PC-9 (cell line): ENCODE data around the gene RASGEF1C. TPM values are rescaled to one million over a fixed set of nuclear protein-coding genes. Genes with fewer than 3 reads are reported as not detected.

ENCODE experiments used
- BruUV-seq: library from RNA; stranded (reverse); fragments of 400-500 nt; replicated peaks from 2 replicates; lab custom pipeline; 2021; lab: Mats Ljungman, UMichigan
- CTCF ChIA-PET: fragments of 300-600 bp; sonication (Branson Sonifier 250); formaldehyde crosslinking; loops from one replicate; lab custom pipeline; 2022; ENCODE audit warnings: antibody characterized with exemption; lab: Charles Lee
- POLR2A ChIA-PET: fragments of 300-600 bp; sonication (Branson Sonifier 250); formaldehyde crosslinking; loops from one replicate; lab custom pipeline; 2022; ENCODE audit warnings: antibody characterized with exemption; ENCODE audit not compliant: unreplicated experiment; lab: Charles Lee
- DNase-seq, 2 experiments: peaks; one replicate each; pipeline versions ENCODE4 v3.0.0 to v3.0.0-alpha.2; 2015 to 2022; ENCODE audit warnings: mixed read lengths in 1 of 2
- H2AFZ ChIP-seq: fragments of 200-600 bp; sonication (generic); 2 replicates; pipeline ENCODE4 v1.8.1; 2017; ENCODE audit warnings: antibody characterized with exemption
- H3F3A ChIP-seq: fragments of 200-600 bp; sonication (generic); 2 replicates; pipeline ENCODE4 v1.8.1; 2017; ENCODE audit warnings: antibody characterized with exemption, mild to moderate bottlenecking, low read depth; ENCODE audit not compliant: insufficient read depth
- H3K27ac ChIP-seq: fragments of 200-600 bp; sonication (generic); 2 replicates; pipeline ENCODE4 v1.6.1; 2016; ENCODE audit warnings: mixed run types
- H3K27me3 ChIP-seq: fragments of 200-600 bp; sonication (generic); 2 replicates; pipeline ENCODE4 v1.6.1; 2016; ENCODE audit warnings: low read depth, mixed run types; ENCODE audit not compliant: insufficient read depth
- H3K36me3 ChIP-seq: fragments of 200-600 bp; sonication (generic); 2 replicates; pipeline ENCODE4 v1.6.1; 2016; ENCODE audit warnings: low read depth, mixed run types
- H3K4me1 ChIP-seq: fragments of 200-600 bp; sonication (generic); replicated peaks from 2 replicates; pipeline ENCODE4 v1.6.1; 2016; ENCODE audit warnings: mixed run types; ENCODE audit not compliant: insufficient read depth
- H3K4me2 ChIP-seq: fragments of 200-600 bp; sonication (generic); 2 replicates; pipeline ENCODE4 v1.6.1; 2017; ENCODE audit warnings: mixed run types
- H3K4me3 ChIP-seq: fragments of 200-600 bp; sonication (generic); 2 replicates; pipeline ENCODE4 v1.6.1; 2016; ENCODE audit warnings: mixed run types
- H3K79me2 ChIP-seq: fragments of 200-600 bp; sonication (generic); 2 replicates; pipeline ENCODE4 v1.6.1; 2017; ENCODE audit warnings: low read depth, mixed run types
- H3K9me2 ChIP-seq: fragments of 200-600 bp; sonication (generic); 2 replicates; pipeline ENCODE4 v1.8.1; 2017; ENCODE audit warnings: mild to moderate bottlenecking; ENCODE audit not compliant: insufficient read depth
- H3K9me3 ChIP-seq: fragments of 200-600 bp; sonication (generic); 2 replicates; pipeline ENCODE4 v1.8.1; 2016; ENCODE audit warnings: low read depth; ENCODE audit not compliant: insufficient read depth
- H4K20me1 ChIP-seq: fragments of 200-600 bp; sonication (generic); 2 replicates; pipeline ENCODE4 v1.8.1; 2017; ENCODE audit not compliant: insufficient read depth
- EZH2 ChIP-seq: fragments of 200-600 bp; sonication (generic); IDR thresholded peaks from 2 replicates; pipeline ENCODE4 v1.8.0; 2017; ENCODE audit warnings: antibody characterized with exemption, low read depth
- intact Hi-C: fragments of 100-400 bp; cut with micrococcal nuclease; formaldehyde crosslinking; loops from one replicate; pipeline ENCODE4 v1.10.0; 2022; ENCODE audit not compliant: unreplicated experiment
- total RNA-seq: library from RNA; stranded (reverse); gene quantifications from 2 replicates; pipeline ENCODE4 v1.2.3, GENCODE V29; 2021
- TF ChIP-seq, protein P1 (sequence below): fragments of 200-600 bp; sonication (generic); conservative IDR thresholded peaks from 2 replicates; pipeline ENCODE4 v1.6.1; 2017; ENCODE audit warnings: mixed run types, antibody characterized with exemption, mild to moderate bottlenecking, moderate library complexity

RASGEF1C gene
- total RNA-seq, 1 experiment from 2014 or later = not detected

DNA sequence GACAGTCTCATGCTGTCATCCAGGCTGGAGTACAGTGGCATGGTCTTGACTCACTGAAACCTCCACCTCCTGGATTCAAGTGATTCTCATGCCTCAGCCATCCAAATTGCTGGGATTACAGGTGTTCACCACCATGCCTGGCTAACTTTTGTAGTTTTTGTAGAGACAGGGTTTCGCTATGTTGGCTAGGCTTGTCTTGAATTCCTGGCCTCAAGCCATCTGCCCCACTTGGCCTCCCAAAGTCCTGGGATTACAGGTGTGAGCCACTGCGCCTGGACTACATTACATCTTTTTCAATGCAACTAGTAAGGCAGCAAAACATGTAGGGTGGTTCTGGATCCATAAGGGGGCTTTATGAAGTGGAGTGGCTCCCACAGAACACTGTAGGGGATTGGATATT lies 29.6 kb upstream of the RASGEF1C start:
- Histone ChIP-seq H3K36me3 (peaks cover 25% of the 10 kb centered on the region), H3K4me2 (no peak overlapping the region)

DNA sequence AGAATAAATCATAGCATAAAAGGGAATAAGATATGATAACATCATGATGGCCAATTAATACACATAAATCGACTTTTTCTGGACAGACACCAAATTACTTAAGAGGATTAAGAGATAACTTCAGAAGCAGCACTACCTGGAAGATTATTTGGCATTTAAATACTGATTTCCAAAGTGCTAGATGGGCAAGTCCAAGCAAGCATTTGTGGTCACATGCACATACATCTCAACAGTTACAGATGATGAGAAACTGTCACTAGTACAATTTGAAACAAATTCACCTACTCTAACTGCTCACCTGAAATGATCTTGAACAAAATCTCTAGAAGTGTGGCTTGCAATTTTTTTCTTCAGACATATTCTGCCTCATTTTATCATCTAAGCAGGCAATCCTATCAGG lies 26.8 kb upstream of the RASGEF1C start:
- no peak overlapping the region for H3K27ac ChIP-seq
- no TSS peak for BruUV-seq

More for the DNA sequence above, 29.6 kb upstream of the RASGEF1C start:
- intact Hi-C loops = no loop called here
- H3K4me3 ChIP-seq = no peak overlapping the region
- BruUV-seq = no TSS peak
- no peak for DNase-seq
- H3K9me2 ChIP-seq = no peaks in the 10 kb centered on the region
- H3K27ac ChIP-seq = no peak overlapping the region
- no peaks in the 10 kb centered on the region for H4K20me1 ChIP-seq
- H2AFZ ChIP-seq = no peak overlapping the region
- H3F3A ChIP-seq = no peaks in the 10 kb centered on the region
- no peaks in the 10 kb centered on the region for H3K79me2 ChIP-seq
- H3K9me3 ChIP-seq = peaks cover 7% of the 10 kb centered on the region; the same call in 1 of the 2 replicates
- CTCF ChIA-PET = no interaction called here
- H3K27me3 ChIP-seq = no peaks in the 10 kb centered on the region
- no peaks in the 10 kb centered on the region for H3K4me1 ChIP-seq
- TF ChIP-seq, protein P1, sequence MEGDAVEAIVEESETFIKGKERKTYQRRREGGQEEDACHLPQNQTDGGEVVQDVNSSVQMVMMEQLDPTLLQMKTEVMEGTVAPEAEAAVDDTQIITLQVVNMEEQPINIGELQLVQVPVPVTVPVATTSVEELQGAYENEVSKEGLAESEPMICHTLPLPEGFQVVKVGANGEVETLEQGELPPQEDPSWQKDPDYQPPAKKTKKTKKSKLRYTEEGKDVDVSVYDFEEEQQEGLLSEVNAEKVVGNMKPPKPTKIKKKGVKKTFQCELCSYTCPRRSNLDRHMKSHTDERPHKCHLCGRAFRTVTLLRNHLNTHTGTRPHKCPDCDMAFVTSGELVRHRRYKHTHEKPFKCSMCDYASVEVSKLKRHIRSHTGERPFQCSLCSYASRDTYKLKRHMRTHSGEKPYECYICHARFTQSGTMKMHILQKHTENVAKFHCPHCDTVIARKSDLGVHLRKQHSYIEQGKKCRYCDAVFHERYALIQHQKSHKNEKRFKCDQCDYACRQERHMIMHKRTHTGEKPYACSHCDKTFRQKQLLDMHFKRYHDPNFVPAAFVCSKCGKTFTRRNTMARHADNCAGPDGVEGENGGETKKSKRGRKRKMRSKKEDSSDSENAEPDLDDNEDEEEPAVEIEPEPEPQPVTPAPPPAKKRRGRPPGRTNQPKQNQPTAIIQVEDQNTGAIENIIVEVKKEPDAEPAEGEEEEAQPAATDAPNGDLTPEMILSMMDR = no peak
- no peak for TF ChIP-seq EZH2
- POLR2A ChIA-PET = no interaction called here

DNA sequence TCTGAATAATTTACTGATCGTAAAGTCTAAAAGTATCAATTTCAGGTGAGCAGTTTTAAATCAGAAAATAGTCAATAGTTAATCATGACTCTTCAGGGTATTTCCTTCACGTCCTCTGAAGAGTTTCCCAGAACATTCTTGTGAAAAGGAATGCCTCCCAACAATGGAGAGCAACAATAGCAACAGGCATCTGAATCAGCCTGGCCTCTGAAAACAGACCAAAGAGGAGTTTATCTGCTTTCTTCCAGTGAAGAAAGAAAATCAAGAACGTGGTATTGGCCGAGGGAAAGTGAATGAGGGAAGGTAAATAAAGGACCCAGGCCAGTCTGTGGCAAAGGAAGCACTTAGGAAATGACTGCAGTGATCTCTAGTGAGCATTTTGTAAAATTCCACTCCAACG lies 26.1 kb upstream of the RASGEF1C start:
- no peaks in the 10 kb centered on the region for H4K20me1 ChIP-seq
- DNase-seq = no peak
- BruUV-seq = no TSS peak
- H3K27ac ChIP-seq = no peak overlapping the region
- H3K9me3 ChIP-seq = peaks cover 7% of the 10 kb centered on the region; the same call in 1 of the 2 replicates
- peaks cover 6% of the 10 kb centered on the region; the same call in 1 of the 2 replicates for H3K36me3 ChIP-seq
- no peaks in the 10 kb centered on the region for H3K9me2 ChIP-seq
- ChIA-PET POLR2A (no interaction called here), CTCF (no interaction called here)
- H3K4me3 ChIP-seq = no peak overlapping the region
- TF ChIP-seq, protein P1 = no peak
- TF ChIP-seq EZH2 = no peak
- no peaks in the 10 kb centered on the region for H3K4me1 ChIP-seq
- H3K4me2 ChIP-seq = no peak overlapping the region
- intact Hi-C loops = no loop called here
- no peaks in the 10 kb centered on the region for H3K27me3 ChIP-seq
- H3K79me2 ChIP-seq = no peaks in the 10 kb centered on the region
- H2AFZ ChIP-seq = no peak overlapping the region
- H3F3A ChIP-seq = no peaks in the 10 kb centered on the region

More for the DNA sequence above, 26.8 kb upstream of the RASGEF1C start:
- Histone ChIP-seq H3K9me2 (no peaks in the 10 kb centered on the region), H3K9me3 (peaks cover 7% of the 10 kb centered on the region; the same call in 1 of the 2 replicates), H4K20me1 (no peaks in the 10 kb centered on the region), H3F3A (no peaks in the 10 kb centered on the region), H3K79me2 (no peaks in the 10 kb centered on the region), H2AFZ (no peak overlapping the region), H3K4me3 (no peak overlapping the region), H3K4me2 (no peak overlapping the region), H3K4me1 (no peaks in the 10 kb centered on the region), H3K36me3 (peaks cover 12% of the 10 kb centered on the region), H3K27me3 (no peaks in the 10 kb centered on the region)
- DNase-seq = no peak
- ChIA-PET POLR2A (no interaction called here), CTCF (no interaction called here)
- intact Hi-C loops = no loop called here
- TF ChIP-seq, protein P1 = no peak
- TF ChIP-seq EZH2 = no peak
